Measurements from ENCODE around the gene SOWAHA.

The SOWAHA gene

DNA sequence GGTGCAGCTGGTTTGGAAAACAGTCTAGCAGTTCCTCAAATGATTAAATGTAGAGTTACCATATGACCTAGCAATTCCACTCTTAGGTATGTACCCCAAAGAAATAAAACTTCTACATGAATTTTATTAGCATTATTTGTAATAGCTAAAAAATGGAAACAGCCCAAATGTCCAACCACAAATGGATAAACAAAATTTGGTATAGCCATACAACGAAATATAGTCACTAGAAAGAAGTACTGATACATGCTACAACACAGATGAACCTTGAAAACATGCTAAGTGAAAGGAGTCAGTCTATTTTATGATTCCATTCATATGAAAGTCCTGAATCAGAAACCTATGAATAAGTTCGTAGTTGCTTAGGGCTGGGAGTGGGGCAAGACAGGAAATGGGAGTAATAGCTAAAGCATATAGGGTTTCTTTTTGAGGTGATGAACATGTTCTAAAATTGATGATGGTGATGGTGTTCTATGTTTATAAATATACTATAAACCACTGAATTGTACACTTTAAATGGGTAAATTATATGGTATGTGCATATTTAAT is 46.9 kb downstream of the SOWAHA start:
- DNase-seq: no peak

DNA sequence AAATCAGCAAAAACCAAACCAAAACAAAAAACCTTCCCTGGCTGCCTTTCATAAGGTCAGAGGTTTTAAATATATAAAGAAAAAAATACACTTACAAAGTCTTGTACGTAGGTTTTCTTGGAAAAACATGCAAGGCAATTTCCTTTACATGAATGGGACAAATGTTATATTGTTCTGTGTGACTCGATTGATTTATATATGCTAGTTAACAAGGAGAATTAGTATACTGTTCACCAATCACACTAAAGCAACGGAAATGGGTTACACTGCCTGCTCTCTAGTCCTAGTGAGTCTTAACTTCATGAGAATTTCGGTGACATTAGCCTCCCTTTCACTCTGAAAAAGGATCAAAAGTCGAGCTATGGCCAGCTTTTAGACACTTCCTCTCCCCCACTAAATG is 47.6 kb downstream of the SOWAHA start:
- no peak for DNase-seq

DNA sequence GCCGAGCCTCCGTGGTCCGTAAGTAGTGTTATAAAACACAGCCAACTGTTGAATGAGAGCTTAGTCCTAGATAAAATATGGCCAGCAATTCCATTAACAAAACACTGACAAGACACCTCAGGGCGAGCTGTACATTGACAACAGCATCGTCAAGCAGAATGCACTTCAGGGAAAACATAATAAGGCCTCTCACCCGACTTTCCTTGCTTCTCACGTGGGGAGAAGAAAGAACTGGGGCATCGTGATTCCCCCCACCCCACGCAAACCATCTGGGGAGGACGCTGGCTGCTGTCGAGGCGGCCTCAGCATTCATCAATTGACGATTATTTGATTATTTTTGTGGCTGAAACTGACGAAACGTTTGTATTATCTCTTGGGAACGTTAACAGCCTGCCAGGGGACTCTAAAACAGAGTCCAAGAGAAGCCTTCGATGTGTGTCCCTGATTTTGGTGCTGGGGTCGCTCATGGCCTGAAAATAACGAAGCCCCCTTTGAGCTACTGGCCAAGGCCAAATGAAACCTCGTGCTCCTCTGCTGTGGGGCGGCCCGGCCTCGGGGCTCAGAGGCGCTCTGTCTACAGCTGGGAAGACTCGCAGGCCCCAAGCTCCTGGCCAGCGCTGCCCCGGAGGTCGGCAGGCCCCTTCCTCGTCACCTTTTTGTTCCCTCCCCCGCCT is 52.7 kb downstream of the SOWAHA start:
- no peak for DNase-seq

All from activated T-cell treated with anti-CD3 and anti-CD28 coated beads, Interleukin-2, amount 50 U/mL, for 48 hours (primary cell).